Common myeloid progenitor, CD34-positive (primary cell): Measurements from ENCODE around the gene FAM120AOS.

Experiments
- CTCF ChIA-PET: fragments of 350-600 bp; sonication (Branson Sonifier 250); formaldehyde crosslinking; loops from one replicate; lab custom pipeline; 2021; ENCODE audit warnings: antibody characterized with exemption; lab: Charles Lee
- POLR2A ChIA-PET: fragments of 350-600 bp; sonication (Branson Sonifier 250); formaldehyde crosslinking; loops from one replicate; lab custom pipeline; 2021; ENCODE audit warnings: antibody characterized with exemption; lab: Charles Lee
- DNase-seq, 3 donors: peaks; one replicate each; pipeline versions ENCODE4 v3.0.0 to v3.0.0-alpha.2; 2013
- H3K27ac ChIP-seq, 2 experiments: 1 replicate in 1 of 2; 2 replicates in 1 of 2; pipeline ENCODE4 v1.7.0; 2013; ENCODE audit warnings: inconsistent platforms in 2 of 2, low read length in 2 of 2, mild to moderate bottlenecking in 2 of 2, low read depth in 1 of 2, moderate library complexity in 1 of 2; ENCODE audit not compliant: severe bottlenecking in 2 of 2, insufficient read depth in 1 of 2, poor library complexity in 1 of 2
- H3K27me3 ChIP-seq, 5 experiments: replicated peaks in 2 of 5; 1 replicate in 3 of 5; 2 replicates in 2 of 5; pipeline versions ENCODE4 v1.6.1 to v1.7.0; 2013; ENCODE audit warnings: low read length in 4 of 5, mild to moderate bottlenecking in 2 of 5, moderate library complexity in 2 of 5, inconsistent platforms in 1 of 5; ENCODE audit not compliant: insufficient read depth in 5 of 5, control insufficient read depth in 4 of 5
- H3K36me3 ChIP-seq, 4 experiments: 1 replicate in 2 of 4; 2 replicates in 2 of 4; pipeline versions ENCODE4 v1.6.1 to v1.7.0; 2013; ENCODE audit warnings: low read length in 3 of 4, control low read depth in 1 of 4, mild to moderate bottlenecking in 1 of 4; ENCODE audit not compliant: control insufficient read depth in 4 of 4, insufficient read depth in 4 of 4
- H3K4me1 ChIP-seq, 4 experiments: 1 replicate in 3 of 4; 2 replicates in 1 of 4; pipeline versions ENCODE4 v1.6.1 to v1.7.1; 2013; ENCODE audit warnings: low read length in 3 of 4, mild to moderate bottlenecking in 3 of 4, control low read depth in 1 of 4, inconsistent platforms in 1 of 4, moderate library complexity in 1 of 4; ENCODE audit not compliant: control insufficient read depth in 4 of 4, insufficient read depth in 4 of 4; ENCODE audit errors: control extremely low read depth in 1 of 4
- H3K4me3 ChIP-seq, 7 experiments: 1 replicate in 4 of 7; 2 replicates in 3 of 7; pipeline versions ENCODE4 v1.5.1 to v1.7.0; 2013; ENCODE audit warnings: mild to moderate bottlenecking in 7 of 7, low read length in 6 of 7, moderate library complexity in 6 of 7, inconsistent platforms in 2 of 7, low read depth in 2 of 7, control low read depth in 1 of 7; ENCODE audit not compliant: insufficient read depth in 4 of 7, control insufficient read depth in 1 of 7; ENCODE audit errors: extremely low read depth in 1 of 7
- H3K9me3 ChIP-seq, 5 experiments: 1 replicate in 4 of 5; 2 replicates in 1 of 5; pipeline versions ENCODE4 v1.6.1 to v1.7.1; 2013; ENCODE audit warnings: low read length in 4 of 5, mild to moderate bottlenecking in 2 of 5, inconsistent platforms in 1 of 5, low read depth in 1 of 5, moderate library complexity in 1 of 5; ENCODE audit not compliant: control insufficient read depth in 4 of 5, insufficient read depth in 2 of 5; ENCODE audit errors: control extremely low read depth in 1 of 5
- WGBS: methylation state at CpG from one replicate; pipeline ENCODE4 v1.1.5; 2013; ENCODE audit not compliant: insufficient coverage; 5-methylcytosine and 5-hydroxymethylcytosine counted together

FAM120AOS gene

GRCh38 chr9:93427655-93428379, 25.6 kb downstream of the FAM120AOS start:
- Histone ChIP-seq H3K27ac (no peak overlapping the region), H3K4me3 (no peak overlapping the region), H3K27me3 (no peaks in the 10 kb centered on the region), H3K4me1 (peaks cover 0 to 6% (median 5%) of the 10 kb centered on the region in 4 experiments), H3K9me3 (peaks cover 0 to 6% (median 0%) of the 10 kb centered on the region in 5 experiments), H3K36me3 (no peaks in the 10 kb centered on the region)
- 94% methylated on average over 2 of the region's 5 CpGs for WGBS
- ChIA-PET CTCF (no interaction called here), POLR2A (no interaction called here)
- DNase-seq = no peak

- 96% methylated on average over 8 of the region's 10 CpGs for WGBS
- peaks cover 0 to 20% (median 4%) of the 10 kb centered on the region in 5 experiments for H3K9me3 ChIP-seq
- DNase-seq = no peak
- H3K27ac ChIP-seq = no peak overlapping the region
- H3K4me3 ChIP-seq = no peak overlapping the region
- ChIA-PET POLR2A (no interaction called here), CTCF (no interaction called here)
- no peaks in the 10 kb centered on the region for H3K4me1 ChIP-seq
- H3K27me3 ChIP-seq = no peaks in the 10 kb centered on the region
- H3K36me3 ChIP-seq = no peaks in the 10 kb centered on the region
Observed at GRCh38 chr9:93422977-93423616, 30.3 kb downstream of the FAM120AOS start.

GRCh38 chr9:93419023-93419422, 34.4 kb downstream of the FAM120AOS start:
- no peaks in the 10 kb centered on the region for H3K27me3 ChIP-seq
- peaks cover 0 to 29% (median 11%) of the 10 kb centered on the region in 5 experiments for H3K9me3 ChIP-seq
- ChIA-PET CTCF (no interaction called here), POLR2A (no interaction called here)
- no peak overlapping the region for H3K4me3 ChIP-seq
- H3K4me1 ChIP-seq = no peaks in the 10 kb centered on the region
- WGBS = no CpG with 5 or more reads among the region's 1 CpG
- DNase-seq = no peak
- H3K27ac ChIP-seq = no peak overlapping the region
- H3K36me3 ChIP-seq = no peaks in the 10 kb centered on the region

- Histone ChIP-seq H3K4me1 (no peaks in the 10 kb centered on the region), H3K27ac (no peak overlapping the region), H3K9me3 (peaks cover 0 to 29% (median 11%) of the 10 kb centered on the region in 5 experiments), H3K4me3 (no peak overlapping the region), H3K27me3 (no peaks in the 10 kb centered on the region), H3K36me3 (no peaks in the 10 kb centered on the region)
- DNase-seq = no peak
- CTCF ChIA-PET = no interaction called here
- POLR2A ChIA-PET = no interaction called here
- WGBS = no CpG with 5 or more reads among the region's 1 CpG
Observed at GRCh38 chr9:93417538-93417937, 35.8 kb downstream of the FAM120AOS start.

GRCh38 chr9:93416530-93417235, 36.7 kb downstream of the FAM120AOS start:
- no peak overlapping the region for H3K27ac ChIP-seq
- peaks cover 0 to 29% (median 11%) of the 10 kb centered on the region in 5 experiments for H3K9me3 ChIP-seq
- no peaks in the 10 kb centered on the region for H3K36me3 ChIP-seq
- POLR2A ChIA-PET = no interaction called here
- WGBS = 84% methylated on average over 8 of the region's 8 CpGs
- no peak for DNase-seq
- H3K4me3 ChIP-seq = no peak overlapping the region
- H3K4me1 ChIP-seq = no peaks in the 10 kb centered on the region
- CTCF ChIA-PET = no interaction called here
- no peaks in the 10 kb centered on the region for H3K27me3 ChIP-seq

GRCh38 chr9:93415176-93415690, 38.1 kb downstream of the FAM120AOS start:
- Histone ChIP-seq H3K4me1 (no peaks in the 10 kb centered on the region), H3K27ac (no peak overlapping the region), H3K4me3 (no peak overlapping the region), H3K9me3 (peaks cover 0 to 29% (median 11%) of the 10 kb centered on the region in 5 experiments), H3K36me3 (no peaks in the 10 kb centered on the region), H3K27me3 (no peaks in the 10 kb centered on the region)
- no peak for DNase-seq
- no CpG with 5 or more reads among the region's 2 CpGs for WGBS
- POLR2A ChIA-PET = no interaction called here
- CTCF ChIA-PET = no interaction called here

GRCh38 chr9:93413530-93413929, 39.9 kb downstream of the FAM120AOS start:
- H3K4me3 ChIP-seq = no peak overlapping the region
- no peaks in the 10 kb centered on the region for H3K27me3 ChIP-seq
- H3K36me3 ChIP-seq = no peaks in the 10 kb centered on the region
- CTCF ChIA-PET = no interaction called here
- no peak for DNase-seq
- no peaks in the 10 kb centered on the region for H3K4me1 ChIP-seq
- POLR2A ChIA-PET = no interaction called here
- no peak overlapping the region for H3K27ac ChIP-seq
- H3K9me3 ChIP-seq = peaks cover 0 to 16% (median 6%) of the 10 kb centered on the region in 5 experiments
